Mesendoderm (in vitro differentiated cells): Measurements from ENCODE around the gene MAGEA10.
A peak's percentile ranks its signal among the peaks of the same experiment; 100 is the strongest.
"Not testable (repeated sequence)": the region's sequence is repeated elsewhere in the genome, so short reads cannot be mapped to it uniquely, and the experiment has no call there.

Experiments used
- DNase-seq: peaks from one replicate; pipeline ENCODE4 v3.0.0; 2013
- H2AK5ac ChIP-seq: 2 replicates; pipeline ENCODE4 v1.6.1; 2013; ENCODE audit warnings: low read length, inconsistent platforms
- H2BK120ac ChIP-seq: 2 replicates; pipeline ENCODE4 v1.6.1; 2013; ENCODE audit warnings: low read depth, mild to moderate bottlenecking, low read length, moderate library complexity, mixed read lengths
- H2BK15ac ChIP-seq: replicated peaks from 2 replicates; pipeline ENCODE4 v1.6.1; 2013; ENCODE audit warnings: low read depth, mild to moderate bottlenecking, moderate library complexity
- H2BK5ac ChIP-seq: 2 replicates; pipeline ENCODE4 v1.6.1; 2013; ENCODE audit warnings: low read length, inconsistent platforms
- H3K18ac ChIP-seq: 2 replicates; pipeline ENCODE4 v1.6.1; 2013; ENCODE audit warnings: mild to moderate bottlenecking, low read length, mixed read lengths
- H3K23ac ChIP-seq: one replicate; pipeline ENCODE4 v1.6.1; 2013; ENCODE audit warnings: low read length
- H3K27ac ChIP-seq: 2 replicates; pipeline ENCODE4 v1.5.1; 2013; ENCODE audit warnings: low read depth, mild to moderate bottlenecking, inconsistent platforms, low read length, moderate library complexity
- H3K27me3 ChIP-seq: 2 replicates; pipeline ENCODE4 v1.6.1; 2013; ENCODE audit warnings: low read length, control low read depth, mild to moderate bottlenecking, inconsistent platforms; ENCODE audit not compliant: insufficient read depth, poor library complexity
- H3K36me3 ChIP-seq: 2 replicates; pipeline ENCODE4 v1.6.1; 2013; ENCODE audit warnings: low read length, inconsistent platforms; ENCODE audit not compliant: control insufficient read depth, insufficient read depth
- H3K4ac ChIP-seq: one replicate; pipeline ENCODE4 v1.6.1; 2013; ENCODE audit warnings: low read depth, mild to moderate bottlenecking, low read length, moderate library complexity
- H3K4me1 ChIP-seq: 2 replicates; pipeline ENCODE4 v1.6.1; 2013; ENCODE audit warnings: low read depth, low read length, inconsistent platforms; ENCODE audit not compliant: control insufficient read depth
- H3K4me2 ChIP-seq: 2 replicates; pipeline ENCODE4 v1.6.1; 2013; ENCODE audit warnings: low read length
- H3K4me3 ChIP-seq: 2 replicates; pipeline ENCODE4 v1.5.1; 2013; ENCODE audit warnings: mild to moderate bottlenecking, low read length
- H3K56ac ChIP-seq: one replicate; pipeline ENCODE4 v1.6.1; 2013; ENCODE audit warnings: low read length
- H3K79me1 ChIP-seq: 2 replicates; pipeline ENCODE4 v1.6.1; 2013; ENCODE audit warnings: low read length, inconsistent platforms
- H3K79me2 ChIP-seq: 2 replicates; pipeline ENCODE4 v1.6.1; 2013; ENCODE audit warnings: mild to moderate bottlenecking, low read length; ENCODE audit not compliant: control insufficient read depth, insufficient read depth
- H3K9ac ChIP-seq: 2 replicates; pipeline ENCODE4 v1.6.1; 2013; ENCODE audit warnings: low read length, inconsistent platforms
- H4K5ac ChIP-seq: one replicate; pipeline ENCODE4 v1.6.1; 2013; ENCODE audit warnings: low read length
- H4K8ac ChIP-seq: one replicate; pipeline ENCODE4 v1.6.1; 2013; ENCODE audit warnings: low read depth, mild to moderate bottlenecking, control low read depth, low read length, moderate library complexity
- WGBS: extraction: QIAGEN DNeasy Blood & Tissue Kit; methylation state at CpG from one replicate; pipeline ENCODE4 v1.1.7; 2013; ENCODE audit warnings: low lambda C conversion rate, missing lambda C conversion rate; ENCODE audit not compliant: insufficient coverage; ENCODE audit errors: extremely low coverage; 5-methylcytosine and 5-hydroxymethylcytosine counted together

The MAGEA10 gene

DNA sequence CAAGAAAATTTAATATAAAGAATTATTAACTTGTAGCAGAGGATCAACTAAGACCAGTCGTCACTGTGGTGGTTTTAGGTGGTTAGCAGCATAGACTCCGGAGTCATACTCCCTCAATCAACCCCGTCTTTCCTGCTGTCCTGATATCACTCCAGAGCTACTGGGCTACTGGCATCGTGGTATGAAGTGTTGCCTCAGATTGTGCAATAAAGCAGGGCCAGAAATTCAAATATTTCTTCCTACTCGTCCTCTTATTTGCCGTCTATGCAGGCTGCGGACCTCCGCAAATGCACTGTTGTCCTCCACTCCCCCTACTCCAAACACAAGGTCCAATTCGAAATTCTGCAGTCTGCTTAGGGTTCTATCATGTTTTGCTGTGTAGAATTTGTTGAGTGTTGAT, 1.2 kb upstream of the MAGEA10 start:
- no CpG with 5 or more reads among the region's 9 CpGs for WGBS
- no peak overlapping the region for H3K4me3 ChIP-seq
- no peak overlapping the region for H3K4ac ChIP-seq
- H4K5ac ChIP-seq, result no peak overlapping the region
- no peak for DNase-seq
- H4K8ac ChIP-seq, result no peak overlapping the region
- no peak overlapping the region for H2BK5ac ChIP-seq
- no peak overlapping the region for H3K27ac ChIP-seq
- H2BK15ac ChIP-seq, result no peak overlapping the region
- no peaks in the 10 kb centered on the region for H3K27me3 ChIP-seq
- H3K4me1 ChIP-seq, result no peaks in the 10 kb centered on the region
- no peaks in the 10 kb centered on the region for H3K79me1 ChIP-seq
- no peak overlapping the region for H3K18ac ChIP-seq
- H3K56ac ChIP-seq, result no peak overlapping the region
- H2AK5ac ChIP-seq, result no peak overlapping the region
- H3K9ac ChIP-seq, result no peak overlapping the region
- no peak overlapping the region for H2BK120ac ChIP-seq
- no peaks in the 10 kb centered on the region for H3K79me2 ChIP-seq
- H3K36me3 ChIP-seq, result no peaks in the 10 kb centered on the region
- no peak overlapping the region for H3K23ac ChIP-seq
- no peak overlapping the region for H3K4me2 ChIP-seq

DNA sequence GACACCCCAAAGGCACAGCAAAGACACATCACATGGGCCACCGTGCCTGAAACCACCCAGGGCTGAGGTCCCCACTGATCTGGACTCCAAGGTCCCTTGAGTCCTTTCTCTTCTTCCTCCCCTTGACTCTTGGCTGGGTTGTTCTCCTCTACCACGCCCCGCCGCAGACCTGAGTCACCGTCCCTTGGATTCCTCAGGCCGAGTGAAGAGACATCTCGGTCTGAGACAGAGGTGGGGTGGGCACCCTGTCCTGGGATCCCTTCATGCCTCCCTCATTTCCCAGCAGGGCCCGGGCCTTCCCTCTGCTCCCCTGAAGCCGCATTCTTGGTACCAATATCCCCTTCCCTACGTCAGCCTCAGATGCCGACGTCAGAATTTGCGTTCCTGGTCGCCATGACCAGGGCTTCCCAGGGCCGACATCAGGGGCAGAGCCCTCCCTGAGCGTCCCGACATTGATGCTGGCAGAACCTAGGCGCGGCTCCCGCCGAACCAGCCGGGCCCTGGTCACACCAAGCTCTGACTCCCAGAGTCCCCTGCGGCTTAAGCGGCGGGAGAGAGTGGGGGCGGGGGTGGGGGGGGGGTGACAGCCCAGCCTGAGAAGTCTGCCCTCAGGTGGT, 498 bp downstream of the MAGEA10 start:
- H3K4me1 ChIP-seq, result no peaks in the 10 kb centered on the region
- H2AK5ac ChIP-seq, result no peak overlapping the region
- H3K18ac ChIP-seq, result no peak overlapping the region
- H2BK120ac ChIP-seq, result no peak overlapping the region
- H3K4me3 ChIP-seq, result no peak overlapping the region
- no peak for DNase-seq
- H3K4ac ChIP-seq, result no peak overlapping the region
- H3K27ac ChIP-seq, result no peak overlapping the region
- no peaks in the 10 kb centered on the region for H3K79me2 ChIP-seq
- no peak overlapping the region for H2BK5ac ChIP-seq
- no peaks in the 10 kb centered on the region for H3K79me1 ChIP-seq
- H3K4me2 ChIP-seq, result no peak overlapping the region
- no peak overlapping the region for H3K9ac ChIP-seq
- H3K56ac ChIP-seq, result no peak overlapping the region
- WGBS, result no CpG with 5 or more reads among the region's 26 CpGs
- no peaks in the 10 kb centered on the region for H3K36me3 ChIP-seq
- H4K5ac ChIP-seq, result no peak overlapping the region
- H4K8ac ChIP-seq, result no peak overlapping the region
- H2BK15ac ChIP-seq, result no peak overlapping the region
- H3K27me3 ChIP-seq, result no peaks in the 10 kb centered on the region
- no peak overlapping the region for H3K23ac ChIP-seq

DNA sequence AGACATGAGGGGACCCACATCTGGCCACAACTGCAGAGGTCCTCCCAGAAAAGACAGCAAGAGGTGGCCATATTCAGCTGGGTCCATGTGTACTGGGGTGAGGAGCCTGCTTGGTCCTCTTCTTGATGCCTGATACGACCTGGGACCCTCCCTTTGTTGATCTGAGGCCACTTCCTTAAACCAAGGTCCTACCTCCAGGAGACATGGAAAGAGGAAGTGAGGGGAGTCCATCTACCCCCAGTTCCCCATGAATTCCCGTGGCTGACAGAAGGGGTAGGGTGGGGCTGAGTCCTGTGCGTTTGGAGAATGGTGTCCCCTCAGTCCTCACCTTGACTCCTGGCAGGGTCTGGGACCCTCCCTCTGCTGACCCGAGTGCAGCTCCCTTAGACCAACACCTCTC, 2.1 kb downstream of the MAGEA10 start:
- H3K4me1 ChIP-seq, result no peaks in the 10 kb centered on the region
- H4K8ac ChIP-seq, result no peak overlapping the region
- WGBS, result no CpG with 5 or more reads among the region's 4 CpGs
- no peak overlapping the region for H2BK15ac ChIP-seq
- no peak overlapping the region for H3K4ac ChIP-seq
- H3K27me3 ChIP-seq, result no peaks in the 10 kb centered on the region
- H3K9ac ChIP-seq, result no peak overlapping the region
- H3K79me2 ChIP-seq, result no peaks in the 10 kb centered on the region
- no peak for DNase-seq
- H3K18ac ChIP-seq, result no peak overlapping the region
- H3K4me2 ChIP-seq, result no peak overlapping the region
- H3K79me1 ChIP-seq, result no peaks in the 10 kb centered on the region
- H4K5ac ChIP-seq, result no peak overlapping the region
- H2AK5ac ChIP-seq, result no peak overlapping the region
- H3K56ac ChIP-seq, result no peak overlapping the region
- H3K4me3 ChIP-seq, result no peak overlapping the region
- no peak overlapping the region for H2BK5ac ChIP-seq
- no peak overlapping the region for H3K23ac ChIP-seq
- no peak overlapping the region for H2BK120ac ChIP-seq
- H3K36me3 ChIP-seq, result no peaks in the 10 kb centered on the region
- no peak overlapping the region for H3K27ac ChIP-seq

DNA sequence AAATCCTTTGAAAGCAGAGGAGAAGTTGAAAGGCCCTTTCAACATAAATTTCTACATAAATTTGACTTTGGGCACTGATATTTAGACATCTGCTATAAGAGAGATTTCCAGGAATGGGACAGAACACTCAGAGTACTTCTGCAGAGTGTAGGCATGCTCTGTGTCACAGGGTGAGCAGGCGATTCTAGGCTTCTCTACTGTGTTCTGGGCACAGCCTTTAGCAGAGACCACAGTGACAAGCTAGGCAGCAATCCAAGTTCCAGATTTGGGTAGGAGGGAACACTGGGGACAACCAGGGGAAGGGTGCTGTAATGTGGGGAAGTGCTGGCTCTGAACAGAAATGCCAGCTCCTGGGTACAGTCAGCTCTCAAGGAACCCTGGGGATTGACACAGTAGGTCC, 6.9 kb downstream of the MAGEA10 start:
- H3K27ac ChIP-seq, result no peak overlapping the region
- H3K4me1 ChIP-seq, result no peaks in the 10 kb centered on the region
- H3K4ac ChIP-seq, result no peak overlapping the region
- no peak overlapping the region for H3K4me2 ChIP-seq
- H3K4me3 ChIP-seq, result no peak overlapping the region
- no peak for DNase-seq
- no CpG with 5 or more reads among the region's 1 CpG for WGBS
- no peak overlapping the region for H2BK5ac ChIP-seq
- no peak overlapping the region for H2BK15ac ChIP-seq
- H4K8ac ChIP-seq, result no peak overlapping the region
- no peak overlapping the region for H4K5ac ChIP-seq
- no peak overlapping the region for H2BK120ac ChIP-seq
- H3K27me3 ChIP-seq, result no peaks in the 10 kb centered on the region
- H3K79me1 ChIP-seq, result no peaks in the 10 kb centered on the region
- no peak overlapping the region for H2AK5ac ChIP-seq
- H3K56ac ChIP-seq, result no peak overlapping the region
- H3K18ac ChIP-seq, result no peak overlapping the region
- H3K9ac ChIP-seq, result no peak overlapping the region
- no peaks in the 10 kb centered on the region for H3K79me2 ChIP-seq
- no peak overlapping the region for H3K23ac ChIP-seq
- H3K36me3 ChIP-seq, result no peaks in the 10 kb centered on the region

DNA sequence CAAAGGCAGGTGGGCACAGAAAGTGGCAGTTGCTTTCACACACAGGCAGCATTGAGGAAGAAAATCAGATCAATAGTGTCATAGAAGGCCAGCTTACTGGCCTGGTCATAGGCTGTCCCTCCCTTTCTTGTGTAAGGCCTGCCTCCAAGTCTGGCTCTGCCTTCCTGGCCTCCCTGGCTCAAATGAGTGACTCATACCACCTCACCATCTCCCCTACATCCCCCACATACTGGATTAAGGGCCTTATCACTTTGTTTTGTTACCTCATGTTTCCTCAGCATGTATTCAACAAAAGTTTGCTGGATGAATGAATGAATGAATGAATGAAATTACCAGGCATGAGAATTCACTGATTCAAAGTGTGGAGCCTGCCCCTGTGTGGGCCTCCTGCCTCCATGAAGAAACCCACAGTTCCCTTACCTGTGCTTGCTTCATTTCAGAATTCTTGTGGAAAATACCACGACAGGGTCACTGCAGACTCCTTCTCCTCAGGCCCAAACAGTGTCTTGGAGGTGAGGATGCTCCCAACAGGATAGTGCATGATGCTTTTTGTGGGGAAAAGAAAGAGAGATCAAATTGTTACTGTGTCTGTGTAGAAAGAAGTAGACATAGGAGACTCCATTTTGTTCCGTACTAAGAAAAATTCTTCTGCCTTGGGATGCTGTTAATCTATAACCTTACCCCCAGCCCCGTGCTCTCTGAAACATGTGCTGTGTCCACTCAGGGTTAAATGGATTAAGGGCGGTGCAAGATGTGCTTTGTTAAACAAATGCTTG, 9.1 kb downstream of the MAGEA10 start:
- DNase-seq, result peak; percentile 3
- not testable (repeated sequence) for H3K79me2 ChIP-seq, H3K79me1 ChIP-seq, H3K18ac ChIP-seq, H3K36me3 ChIP-seq, H3K4me1 ChIP-seq, H4K8ac ChIP-seq, H2BK5ac ChIP-seq, H3K4me2 ChIP-seq, H3K4me3 ChIP-seq, H2BK15ac ChIP-seq, H2AK5ac ChIP-seq, H3K27ac ChIP-seq, H3K4ac ChIP-seq, H4K5ac ChIP-seq, H3K56ac ChIP-seq, H3K9ac ChIP-seq, H3K23ac ChIP-seq, H3K27me3 ChIP-seq, H2BK120ac ChIP-seq
- no CpG with 5 or more reads among the region's 4 CpGs for WGBS

DNA sequence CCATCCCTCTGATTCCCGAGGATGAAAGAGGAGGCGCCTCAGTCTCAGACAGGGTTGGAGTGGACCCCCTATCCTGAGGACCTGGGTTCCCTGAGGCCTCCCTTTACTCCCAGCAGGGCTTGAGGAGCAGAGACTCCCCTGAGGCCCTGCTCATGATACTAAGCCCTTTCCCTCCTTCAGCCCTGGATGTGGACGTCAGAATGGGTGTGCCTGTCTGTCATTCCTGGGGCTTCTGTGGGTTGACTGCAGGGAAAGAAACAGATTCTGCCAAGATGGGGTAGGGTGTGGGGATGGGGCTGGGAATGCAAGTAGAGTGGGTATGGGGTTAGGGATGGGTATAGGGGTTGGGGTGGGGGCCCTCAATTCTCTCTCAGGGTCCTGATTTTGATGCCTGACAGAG, 21.1 kb downstream of the MAGEA10 start:
- Histone ChIP-seq H3K27me3 (no peaks in the 10 kb centered on the region), H2BK5ac (no peak overlapping the region), H3K23ac (no peak overlapping the region), H3K27ac (no peak overlapping the region), H2AK5ac (no peak overlapping the region), H3K79me2 (no peaks in the 10 kb centered on the region), H2BK15ac (no peak overlapping the region), H3K79me1 (no peaks in the 10 kb centered on the region), H3K18ac (no peak overlapping the region), H3K4me3 (no peak overlapping the region), H3K4me1 (no peaks in the 10 kb centered on the region), H3K4me2 (no peak overlapping the region), H3K9ac (no peak overlapping the region), H3K36me3 (no peaks in the 10 kb centered on the region), H4K5ac (no peak overlapping the region), H2BK120ac (no peak overlapping the region), H3K56ac (no peak overlapping the region), H4K8ac (no peak overlapping the region), H3K4ac (no peak overlapping the region)
- no CpG with 5 or more reads among the region's 3 CpGs for WGBS
- no peak for DNase-seq
